Psoas muscle (tissue), 8 donors: Measurements from ENCODE around the gene WASHC2C. TPM values are rescaled to one million over a fixed set of nuclear protein-coding genes. Genes with fewer than 3 reads are reported as not detected.
"Not testable (repeated sequence)": the region's sequence is repeated elsewhere in the genome, so short reads cannot be mapped to it uniquely, and the experiment has no call there.

Source experiments
- ATAC-seq, 4 donors: fragments of 200-7000 bp; cut with Tn5 transposase; one replicate each; pipeline ENCODE4 v1.9.1; 2020; ENCODE audit warnings: moderate library complexity in 3 of 4, mild to moderate bottlenecking in 2 of 4
- DNase-seq, 2 donors: peaks; one replicate each; pipeline ENCODE4 v3.0.0-alpha.2; 2020
- H3K27ac ChIP-seq: fragments of 200-600 bp; one replicate; pipeline ENCODE4 v1.8.0; 2022
- H3K27me3 ChIP-seq, 3 donors: fragments of 200-600 bp in 1 of 3; one replicate each; pipeline versions ENCODE4 v1.6.1 to v1.8.0; 2013 to 2022; ENCODE audit warnings: low read length in 2 of 3, mild to moderate bottlenecking in 2 of 3, moderate library complexity in 1 of 3; ENCODE audit not compliant: insufficient read depth in 3 of 3
- H3K36me3 ChIP-seq, 2 donors: fragments of 200-600 bp in 1 of 2; one replicate each; pipeline versions ENCODE4 v1.6.1 to v1.8.0; 2013 to 2022; ENCODE audit warnings: low read depth in 1 of 2, mild to moderate bottlenecking in 1 of 2, moderate library complexity in 1 of 2; ENCODE audit not compliant: insufficient read depth in 1 of 2
- H3K4me1 ChIP-seq: fragments of 200-600 bp; one replicate; pipeline ENCODE4 v1.8.0; 2022
- H3K4me3 ChIP-seq: fragments of 200-600 bp; one replicate; pipeline ENCODE4 v1.8.0; 2022; ENCODE audit warnings: mild to moderate bottlenecking
- H3K9me3 ChIP-seq: fragments of 200-600 bp; one replicate; pipeline ENCODE4 v1.8.0; 2022
- WGBS, 3 donors: extraction: QIAGEN DNeasy Blood & Tissue Kit; methylation state at CpG; one replicate each; pipeline versions ENCODE4 v1.1.6 to v1.1.7; 2013; 5-methylcytosine and 5-hydroxymethylcytosine counted together
- intact Hi-C, 2 donors: fragments of 100-400 bp; cut with DNase I; formaldehyde crosslinking; loops; one replicate each; pipeline versions ENCODE4 v1.11.0 to v1.14.2; 2022
- polyA plus RNA-seq, 3 donors: library from polyadenylated mRNA; stranded (reverse); fragments of 200-250 nt; gene quantifications; one replicate each; pipeline ENCODE4 v1.2.3, GENCODE V29; 2013
- total RNA-seq, 4 donors: library from RNA; stranded (reverse); fragmentation: NEBNext Ultra II Directional in 2 of 4; extraction: Animal tissue kit (Norgen Biotek cat#: 25700) in 2 of 4; gene quantifications; one replicate each; pipeline versions ENCODE4 v1.2.1 to v1.2.4, GENCODE V29; 2021 to 2023
- donor health status: healthy with polysubstance abuse.
- donor health status: DM: no; HTN: no; CAD: no; lungs with moderate emphysema.
- donor health status: Bipolar disorder and iron deficiency.
- donor health status: healthy.
- donor health status: DM: yes; HTN: yes; CAD: no.
- donor health status: DM: no; HTN: no; CAD: no.
- donor health status: DM: no; HTN: no; CAD: no.
- donor health status: DM: yes; HTN: yes; CAD: no.

Gene WASHC2C
- total and polyA plus RNA-seq, 7 donors: 10.0 to 21.8 (median 16.2) TPM

DNA sequence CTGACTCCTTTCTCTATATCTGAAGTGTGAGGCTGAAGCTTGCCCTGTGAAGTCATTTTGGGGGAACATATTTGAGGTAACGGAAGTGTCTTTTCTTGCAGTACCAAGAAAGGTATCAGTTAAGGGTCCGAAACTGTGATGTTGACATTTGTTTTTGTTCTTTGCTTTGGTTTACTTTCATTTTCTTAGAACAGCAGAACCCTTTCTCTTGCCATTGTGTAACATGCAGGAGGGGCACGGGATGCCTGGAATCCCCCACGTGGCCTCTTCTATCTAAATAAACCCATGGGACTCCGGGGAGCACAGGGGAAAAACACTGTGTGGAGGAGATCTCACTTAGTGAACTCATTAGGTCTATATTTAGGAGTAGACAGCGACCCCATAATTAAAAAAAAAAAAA is 34.6 kb downstream of the WASHC2C start:
- H3K27ac ChIP-seq, intact Hi-C loops, ATAC-seq, H3K4me3 ChIP-seq, H3K27me3 ChIP-seq, H3K9me3 ChIP-seq, DNase-seq, H3K4me1 ChIP-seq: not testable (repeated sequence)
- peaks cover 0 to 34% of the 10 kb centered on the region in 2 donors for H3K36me3 ChIP-seq
- WGBS, 3 donors: 79 to 90% (median 89%) methylated on average over 6 of the region's 6 CpGs

DNA sequence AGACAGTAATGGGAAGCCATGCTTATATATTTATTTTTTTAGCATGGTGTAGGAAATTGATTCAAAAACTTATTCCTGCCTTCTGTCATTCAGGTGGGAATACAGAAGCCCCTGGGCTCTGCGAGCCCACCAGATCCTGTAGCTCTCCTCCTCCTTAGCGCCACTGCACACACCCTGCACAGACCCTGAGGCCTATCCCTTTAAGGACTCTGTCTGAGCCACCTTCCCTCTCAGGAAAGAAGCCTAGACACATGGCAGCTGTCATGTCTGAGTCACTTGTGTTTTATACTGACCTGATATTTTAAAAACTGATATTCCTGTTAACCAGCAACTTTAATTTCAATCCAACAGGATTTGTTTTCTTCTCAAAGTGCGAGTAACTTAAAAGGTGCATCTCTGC is 36.0 kb downstream of the WASHC2C start:
- H3K9me3 ChIP-seq, H3K27ac ChIP-seq, intact Hi-C loops, H3K27me3 ChIP-seq, H3K4me3 ChIP-seq, DNase-seq, H3K4me1 ChIP-seq, ATAC-seq: not testable (repeated sequence)
- H3K36me3 ChIP-seq: peaks cover 0 to 29% of the 10 kb centered on the region in 2 donors
- 89 to 95% (median 92%) methylated on average over 1 to 2 of the region's 3 CpGs for WGBS, 3 donors

DNA sequence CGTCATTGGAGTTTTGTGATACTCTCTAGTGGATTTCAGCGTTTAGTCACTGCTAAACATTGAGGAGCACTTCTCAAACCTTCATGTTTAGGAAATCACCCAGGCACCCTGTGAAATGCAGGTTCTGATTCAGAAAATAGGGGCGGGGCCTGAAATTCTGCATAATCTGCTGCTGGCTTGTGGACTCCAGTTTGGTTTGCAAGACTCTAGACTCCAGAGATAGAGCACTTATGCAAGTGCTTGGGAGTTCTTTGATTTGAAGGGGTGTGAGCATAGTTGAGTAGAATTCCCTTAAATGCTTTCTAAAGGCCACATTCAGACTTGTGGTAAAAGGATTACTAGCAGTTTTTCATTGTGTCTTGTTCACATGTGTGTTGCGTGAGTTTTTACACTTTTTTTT is 41.3 kb downstream of the WASHC2C start:
- intact Hi-C loops, ATAC-seq, H3K9me3 ChIP-seq, H3K4me3 ChIP-seq, H3K4me1 ChIP-seq, H3K27me3 ChIP-seq, H3K27ac ChIP-seq, DNase-seq: not testable (repeated sequence)
- WGBS, 3 donors: 93 to 96% (median 93%) methylated on average over 3 of the region's 4 CpGs
- H3K36me3 ChIP-seq: peaks cover 0 to 43% of the 10 kb centered on the region in 2 donors

DNA sequence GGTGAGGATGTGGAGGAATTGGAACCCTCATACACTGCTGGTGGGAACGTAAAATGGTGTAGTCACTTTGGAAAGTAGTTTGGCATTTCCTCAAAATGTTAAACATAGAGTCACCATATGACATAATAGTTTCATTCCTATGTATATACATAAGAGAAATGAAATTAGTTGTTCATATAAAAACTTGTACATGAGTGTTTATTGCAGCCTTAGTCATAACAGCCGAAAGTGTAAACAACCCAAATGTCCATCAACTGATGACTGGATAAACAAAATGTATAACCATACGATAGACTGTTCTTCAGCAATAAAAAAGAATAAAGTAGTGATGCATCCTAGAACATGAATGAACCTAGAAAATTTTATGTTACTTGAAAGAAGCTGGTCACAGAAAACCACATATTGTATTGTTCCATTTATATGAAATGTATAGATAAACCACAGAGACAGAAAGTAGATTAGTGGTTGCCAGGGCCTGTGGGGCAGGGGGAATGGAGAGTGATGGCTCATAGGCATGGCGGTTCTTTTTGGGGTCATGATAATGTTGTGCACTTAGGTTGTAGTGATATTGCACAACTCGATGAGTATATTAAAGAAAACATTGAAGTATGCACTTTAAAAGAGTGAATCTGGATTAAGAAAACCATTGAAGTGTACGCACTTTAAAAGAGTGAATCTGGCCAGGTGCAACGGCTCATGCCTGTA is 44.8 kb downstream of the WASHC2C start:
- intact Hi-C loops, H3K27me3 ChIP-seq, DNase-seq, H3K4me1 ChIP-seq, H3K27ac ChIP-seq, H3K4me3 ChIP-seq, H3K9me3 ChIP-seq, ATAC-seq: not testable (repeated sequence)
- 92 to 96% (median 95%) methylated on average over 4 to 5 of the region's 7 CpGs for WGBS, 3 donors
- H3K36me3 ChIP-seq: peaks cover 0 to 44% of the 10 kb centered on the region in 2 donors

DNA sequence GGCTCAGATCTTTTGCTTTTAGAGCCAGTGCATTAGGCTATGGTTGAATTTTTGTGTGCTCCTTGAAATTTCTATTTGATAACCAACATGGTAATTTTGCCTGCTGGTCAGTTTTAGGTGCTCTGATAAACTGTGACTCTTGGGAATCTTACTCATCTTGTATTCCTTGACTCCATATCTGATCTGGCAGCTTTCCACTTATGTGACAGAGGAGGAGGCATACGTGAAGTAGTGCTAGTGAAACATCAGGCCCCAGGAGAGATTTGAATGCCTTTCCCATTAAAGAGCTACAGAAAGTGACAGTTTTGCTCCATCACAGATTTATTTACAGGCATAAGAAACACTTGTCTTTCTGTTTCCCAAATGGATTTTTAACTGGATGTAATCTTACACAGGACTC is 59.2 kb downstream of the WASHC2C start:
- WGBS, 3 donors: 42 to 93% (median 52%) methylated on average over 1 of the region's 1 CpG
- H3K4me1 ChIP-seq, H3K9me3 ChIP-seq, H3K4me3 ChIP-seq, intact Hi-C loops, H3K27me3 ChIP-seq, ATAC-seq, H3K27ac ChIP-seq, DNase-seq: not testable (repeated sequence)
- H3K36me3 ChIP-seq: peaks cover 0 to 56% of the 10 kb centered on the region in 2 donors

DNA sequence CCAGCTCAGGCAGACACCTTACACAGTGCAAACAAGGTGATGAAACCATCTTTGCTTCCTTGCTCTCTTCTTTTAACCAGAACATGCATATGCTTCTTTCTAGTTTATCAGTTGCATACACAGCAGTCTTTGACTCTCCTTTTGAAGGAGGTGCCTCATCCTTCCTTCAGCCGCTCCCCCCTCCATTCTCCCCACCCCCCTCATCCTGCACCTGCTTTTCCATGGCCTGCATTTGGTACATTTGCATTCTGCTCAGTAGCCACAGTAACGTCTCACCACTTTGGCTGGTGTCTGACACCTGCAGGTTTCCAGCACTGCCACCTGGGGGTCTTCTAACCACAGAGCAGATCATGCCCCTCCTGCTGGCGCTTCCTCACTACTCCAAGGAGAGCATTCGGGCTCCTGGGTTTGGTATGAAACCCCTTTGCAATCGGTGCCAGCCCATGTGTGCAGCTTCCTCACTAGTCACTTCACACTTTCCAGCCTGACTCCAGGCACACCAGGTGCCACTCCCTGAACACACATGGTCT is 60.2 kb downstream of the WASHC2C start:
- H3K4me1 ChIP-seq, DNase-seq, H3K27me3 ChIP-seq, ATAC-seq, H3K4me3 ChIP-seq, H3K27ac ChIP-seq, H3K9me3 ChIP-seq, intact Hi-C loops: not testable (repeated sequence)
- WGBS, 3 donors: 59 to 77% (median 61%) methylated on average over 1 to 2 of the region's 5 CpGs
- H3K36me3 ChIP-seq: peaks cover 0 to 65% of the 10 kb centered on the region in 2 donors

DNA sequence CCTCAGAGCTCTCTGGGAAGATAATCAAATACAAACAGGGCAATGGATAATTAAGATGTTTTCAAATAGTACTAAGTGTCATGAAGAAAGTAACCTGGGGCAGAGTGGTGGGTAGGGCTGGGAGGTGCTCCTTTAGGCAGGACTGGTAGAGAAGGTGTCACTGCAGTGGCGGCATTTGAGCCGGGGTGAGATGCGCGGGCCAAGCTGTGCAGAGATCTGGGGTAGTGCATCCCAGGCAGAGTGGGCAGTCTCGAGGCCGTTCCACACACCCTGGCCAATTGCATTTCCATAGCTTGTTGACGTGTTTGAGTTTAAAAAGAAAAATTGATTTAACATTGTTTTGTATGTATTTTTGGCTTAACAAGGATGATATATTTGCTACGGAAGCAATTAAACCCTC is 62.9 kb downstream of the WASHC2C start:
- H3K27me3 ChIP-seq, H3K4me1 ChIP-seq, H3K4me3 ChIP-seq, ATAC-seq, intact Hi-C loops, H3K27ac ChIP-seq, H3K9me3 ChIP-seq, DNase-seq: not testable (repeated sequence)
- 94 to 99% (median 95%) methylated on average over 8 of the region's 8 CpGs for WGBS, 3 donors
- H3K36me3 ChIP-seq: peaks cover 0 to 70% of the 10 kb centered on the region in 2 donors

DNA sequence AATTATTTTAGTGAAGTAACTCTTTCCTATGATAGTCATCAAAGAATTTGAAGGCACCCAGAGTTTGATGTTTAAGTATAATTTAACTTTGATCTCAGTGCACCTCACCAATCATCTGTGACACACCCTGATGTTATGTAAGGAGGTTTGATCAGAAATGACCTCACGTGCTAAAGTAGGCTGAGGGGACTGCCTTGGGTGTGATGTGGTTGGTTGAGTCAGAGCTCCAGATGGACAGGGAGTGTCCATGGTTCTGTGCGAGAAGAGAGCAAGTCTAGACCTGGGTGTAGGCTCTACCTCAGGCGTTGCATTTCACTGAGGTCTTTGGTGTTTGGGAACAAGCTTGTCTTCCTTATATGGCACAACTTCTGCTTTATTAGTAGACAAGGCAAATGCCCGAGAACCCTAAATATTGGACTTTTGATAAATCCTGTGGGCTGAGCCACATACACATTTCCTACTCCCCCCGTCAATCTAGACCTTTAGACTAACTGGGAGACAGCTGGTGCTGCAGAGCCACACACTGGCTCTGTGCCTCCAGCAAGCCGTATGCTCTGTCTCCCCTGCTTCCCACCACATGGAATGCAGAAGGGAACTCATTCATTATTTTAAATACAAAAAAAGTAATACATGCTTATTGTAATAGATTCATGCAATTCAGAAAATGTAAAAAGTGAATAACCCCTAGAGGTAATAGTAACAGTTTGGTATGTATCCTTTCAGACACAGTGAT is 63.8 kb downstream of the WASHC2C start:
- ATAC-seq, intact Hi-C loops, DNase-seq, H3K4me1 ChIP-seq, H3K9me3 ChIP-seq, H3K27ac ChIP-seq, H3K4me3 ChIP-seq, H3K27me3 ChIP-seq: not testable (repeated sequence)
- peaks cover 0 to 63% of the 10 kb centered on the region in 2 donors for H3K36me3 ChIP-seq
- 86 to 90% (median 88%) methylated on average over 4 to 6 of the region's 6 CpGs for WGBS, 3 donors

DNA sequence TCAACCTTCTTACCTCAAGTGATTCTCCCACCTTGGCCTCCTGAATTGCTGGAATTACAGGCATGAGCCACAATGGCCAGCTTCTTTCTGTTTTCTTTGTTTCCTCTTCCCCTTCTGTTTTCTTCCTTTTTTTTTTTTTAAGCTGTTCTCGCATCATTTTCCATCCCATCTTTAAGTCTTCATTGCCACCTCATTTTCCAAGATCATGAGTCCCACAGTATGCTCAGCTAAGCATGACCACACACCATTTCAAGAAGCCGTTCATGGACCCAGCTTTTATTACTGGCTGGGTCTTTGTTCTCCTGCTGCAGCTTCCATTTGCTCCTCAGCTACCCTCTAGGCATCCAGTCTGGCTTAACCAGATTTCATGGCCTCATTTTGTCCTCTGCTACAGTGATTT is 67.7 kb downstream of the WASHC2C start:
- 46 to 79% (median 53%) methylated on average over 2 of the region's 2 CpGs for WGBS, 3 donors
- ATAC-seq, H3K27ac ChIP-seq, H3K27me3 ChIP-seq, intact Hi-C loops, H3K9me3 ChIP-seq, H3K4me3 ChIP-seq, H3K4me1 ChIP-seq, DNase-seq: not testable (repeated sequence)
- H3K36me3 ChIP-seq: peaks cover 0 to 35% of the 10 kb centered on the region in 2 donors

DNA sequence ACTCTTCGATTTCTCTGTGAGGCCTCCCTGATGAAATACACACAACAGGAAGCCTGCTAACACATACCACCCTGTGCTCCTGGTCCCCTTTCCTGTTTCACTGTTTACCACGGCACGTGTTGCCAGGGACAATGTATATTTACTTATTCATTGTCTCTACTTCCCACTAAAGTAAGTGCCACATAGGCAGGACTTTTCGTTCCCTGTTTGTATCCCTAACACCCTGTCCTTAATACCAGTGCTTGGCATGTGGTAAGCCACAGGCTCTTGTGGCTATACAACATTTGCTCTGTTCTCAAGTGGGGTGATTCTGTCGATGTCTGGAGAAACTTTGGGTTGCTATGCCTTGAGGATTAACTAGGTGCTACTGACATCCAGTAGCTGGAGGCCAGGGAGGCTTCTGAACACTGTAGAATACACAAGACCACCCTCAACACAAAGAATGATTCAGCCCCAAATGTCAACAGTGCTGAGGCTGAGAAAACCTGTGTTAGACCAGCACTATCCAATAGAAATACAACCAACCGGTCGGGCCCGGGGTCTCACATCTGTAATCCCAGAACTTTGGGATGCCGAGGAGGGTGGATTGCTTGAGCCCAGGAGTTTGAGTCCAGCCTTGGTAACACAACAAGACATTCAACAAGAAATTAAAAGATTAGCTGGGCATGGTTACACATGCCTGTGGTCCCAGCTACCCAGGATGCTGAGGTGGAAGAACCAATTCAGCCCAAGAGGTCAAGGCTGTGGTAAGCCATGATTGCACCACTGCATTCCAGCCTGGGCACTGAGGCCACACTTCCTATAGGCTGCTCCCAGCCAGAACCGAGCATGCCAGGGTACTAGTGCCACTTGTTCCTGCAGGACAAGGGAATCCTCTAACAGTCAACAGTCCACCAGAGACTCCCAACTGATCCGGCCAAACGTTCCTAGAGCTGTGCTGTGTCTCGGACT is 76.3 kb downstream of the WASHC2C start:
- intact Hi-C loops, H3K36me3 ChIP-seq, H3K9me3 ChIP-seq, H3K27me3 ChIP-seq, H3K4me1 ChIP-seq, DNase-seq, ATAC-seq, H3K4me3 ChIP-seq, H3K27ac ChIP-seq: not testable (repeated sequence)
- WGBS, 3 donors: 62 to 72% (median 71%) methylated on average over 13 of the region's 13 CpGs
